ENCODE data around the gene HPD. TPM values are rescaled to one million over a fixed set of nuclear protein-coding genes. Genes with fewer than 3 reads are reported as not detected.

Gene HPD
- polyA plus RNA-seq, 3 donors, result 0.19 to 0.75 TPM; not detected in 1

- under 1% methylated on average over 82 of the region's 84 CpGs for WGBS (ENCODE audit: insufficient coverage)
- Histone ChIP-seq H3K9me3 (replicated peaks in 1 of 2; ENCODE audit: control insufficient read depth in 1 of 2, insufficient read depth in 1 of 2, low read length in 2 of 2) (no peaks in the 10 kb centered on the region), H3K27me3 (ENCODE audit: control insufficient read depth in 2 of 2, insufficient read depth in 2 of 2, low read length in 2 of 2) (no peaks in the 10 kb centered on the region), H3K4me1 (ENCODE audit: control insufficient read depth in 1 of 2, insufficient read depth in 2 of 2, low read length in 2 of 2) (peaks cover 33 to 64% of the 10 kb centered on the region in 2 donors), H3K36me3 (replicated peaks in 1 of 2; ENCODE audit: control insufficient read depth in 1 of 2, insufficient read depth in 2 of 2, low read length in 2 of 2) (peaks cover 28 to 30% of the 10 kb centered on the region in 2 donors), H3K4me2 (replicated peaks; ENCODE audit: extremely low read depth, low read length, poor library complexity, severe bottlenecking) (peak overlapping the region; percentile 89), H3K4me3 (replicated peaks in 1 of 3; ENCODE audit: low read depth in 2 of 3, low read length in 3 of 3) (peak overlapping the region; percentile 69 to 100 (median 87)), H3K79me2 (ENCODE audit: insufficient read depth, low read length) (peaks cover 74% of the 10 kb centered on the region), H3K9ac (ENCODE audit: insufficient read depth, low read length, poor library complexity, severe bottlenecking) (peak overlapping the region; percentile 95), H4K20me1 (ENCODE audit: insufficient read depth, low read length) (peaks cover 56% of the 10 kb centered on the region), H3K27ac (ENCODE audit: low read depth in 1 of 2, low read length in 2 of 2) (peak overlapping the region; percentile 84 to 94), H2AFZ (ENCODE audit: insufficient read depth, low read depth, low read length, poor library complexity, severe bottlenecking) (no peak overlapping the region)
- no peak for TF ChIP-seq CTCF (IDR thresholded peaks at IDR 0.05)
- peak; percentile 80 to 85 (median 82) for DNase-seq
- peak overlapping the region; percentile 85 to 95 (median 91) for H3K27ac Mint-ChIP-seq
- H3K4me1 Mint-ChIP-seq, result peaks cover 30% of the 10 kb centered on the region
- H3K9me3 Mint-ChIP-seq, result peaks cover 0 to 3% (median 0%) of the 10 kb centered on the region in 7 donors
- intact Hi-C loops (cut with micrococcal nuclease), result loop anchor here (5.0 to 10.0 kb wide), 2 partner anchors 87 to 285 kb away; partner anchors contain the start of gene PSMD9 (in 1 of the 2)
- H3K27me3 Mint-ChIP-seq (ENCODE audit: low read depth in 3 of 3), result peaks cover 0 to 4% (median 0%) of the 10 kb centered on the region in 3 donors
- H3K4me3 Mint-ChIP-seq, result peak overlapping the region; percentile 78 to 83
- peaks cover 18 to 33% of the 10 kb centered on the region in 2 donors for H3K36me3 Mint-ChIP-seq
Measured at GRCh38 chr12:121799842-121800693, 58.6 kb downstream of the HPD start.

DNA sequence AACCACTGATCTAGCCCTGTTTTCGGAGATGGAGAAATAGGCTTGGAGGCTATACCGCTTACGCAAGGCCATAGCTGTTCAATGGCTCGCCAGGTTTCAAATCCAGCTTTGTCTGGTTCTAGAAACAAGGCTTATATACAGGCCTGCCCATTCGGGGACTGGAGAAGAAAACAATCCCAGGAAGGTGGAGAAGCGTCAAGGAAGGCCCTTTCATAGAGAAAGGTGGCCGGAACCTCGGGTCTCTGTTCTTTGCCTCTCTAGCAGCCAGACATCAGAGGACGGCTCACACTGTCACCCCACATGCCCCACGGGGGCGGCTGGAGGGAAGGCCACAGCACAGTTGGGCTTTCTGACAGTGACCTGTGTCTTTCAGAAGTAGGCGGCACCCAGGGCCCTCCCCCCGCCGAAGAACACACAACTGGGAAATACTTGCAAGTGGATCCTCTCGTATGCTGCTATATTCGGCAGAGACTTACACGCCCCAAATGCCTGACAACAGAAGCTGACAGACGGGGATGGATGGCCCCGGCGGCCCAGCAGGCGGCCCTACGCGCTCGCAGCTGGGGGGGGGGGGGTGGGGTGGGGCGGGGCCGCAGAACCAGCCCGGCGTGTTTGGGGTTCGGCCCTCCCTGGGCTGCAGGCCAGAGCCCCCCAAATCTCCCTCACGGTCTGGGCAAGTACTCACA is 59.4 kb downstream of the HPD start:
- Mint-ChIP-seq H3K36me3 (peaks cover 18 to 35% of the 10 kb centered on the region in 2 donors), H3K27me3 (ENCODE audit: low read depth in 3 of 3) (no peaks in the 10 kb centered on the region), H3K4me1 (peaks cover 38% of the 10 kb centered on the region), H3K27ac (peak overlapping the region; percentile 85 to 95 (median 91)), H3K9me3 (peaks cover 0 to 3% (median 0%) of the 10 kb centered on the region in 7 donors), H3K4me3 (peak overlapping the region; percentile 78 to 83)
- peaks cover 66% of the 10 kb centered on the region for H3K79me2 ChIP-seq (ENCODE audit: insufficient read depth, low read length)
- peak in 1 of 3 donors; percentile 48 for DNase-seq
- no peaks in the 10 kb centered on the region for H3K9me3 ChIP-seq (replicated peaks in 1 of 2; ENCODE audit: control insufficient read depth in 1 of 2, insufficient read depth in 1 of 2, low read length in 2 of 2)
- peak overlapping the region; percentile 84 to 94 for H3K27ac ChIP-seq (ENCODE audit: low read depth in 1 of 2, low read length in 2 of 2)
- peaks cover 59% of the 10 kb centered on the region for H4K20me1 ChIP-seq (ENCODE audit: insufficient read depth, low read length)
- no peaks in the 10 kb centered on the region for H3K27me3 ChIP-seq (ENCODE audit: control insufficient read depth in 2 of 2, insufficient read depth in 2 of 2, low read length in 2 of 2)
- no peak for TF ChIP-seq CTCF (IDR thresholded peaks at IDR 0.05)
- peaks cover 28 to 30% of the 10 kb centered on the region in 2 donors for H3K36me3 ChIP-seq (replicated peaks in 1 of 2; ENCODE audit: control insufficient read depth in 1 of 2, insufficient read depth in 2 of 2, low read length in 2 of 2)
- H3K4me2 ChIP-seq (replicated peaks; ENCODE audit: extremely low read depth, low read length, poor library complexity, severe bottlenecking), result peak overlapping the region; percentile 89
- intact Hi-C loops (cut with micrococcal nuclease), result loop anchor here (5.0 to 10.0 kb wide), 2 partner anchors 88 to 286 kb away; partner anchors contain the start of gene PSMD9 (in 1 of the 2)
- peak overlapping the region; percentile 95 for H3K9ac ChIP-seq (ENCODE audit: insufficient read depth, low read length, poor library complexity, severe bottlenecking)
- 28% methylated on average over 14 of the region's 30 CpGs for WGBS (ENCODE audit: insufficient coverage)
- H2AFZ ChIP-seq (ENCODE audit: insufficient read depth, low read depth, low read length, poor library complexity, severe bottlenecking), result no peak overlapping the region
- peak overlapping the region; percentile 69 to 100 (median 87) for H3K4me3 ChIP-seq (replicated peaks in 1 of 3; ENCODE audit: low read depth in 2 of 3, low read length in 3 of 3)
- peaks cover 40 to 72% of the 10 kb centered on the region in 2 donors for H3K4me1 ChIP-seq (ENCODE audit: control insufficient read depth in 1 of 2, insufficient read depth in 2 of 2, low read length in 2 of 2)
